Breast epithelium (tissue), 4 donors: ENCODE data around the gene DBI. TPM values are rescaled to one million over a fixed set of nuclear protein-coding genes. Genes with fewer than 3 reads are reported as not detected.

Experiments used
- DNase-seq, 2 donors: peaks; one replicate each; pipeline ENCODE4 v3.0.0-alpha.2; 2019; ENCODE audit warnings: low spot score in 2 of 2
- H3K27ac ChIP-seq, 2 donors: fragments of 200-600 bp; sonication (generic) in 1 of 2; one replicate each; pipeline ENCODE4 v1.5.1; 2016 to 2019; ENCODE audit warnings: mild to moderate bottlenecking in 1 of 2
- H3K27me3 ChIP-seq, 2 donors: fragments of 200-600 bp; sonication (generic) in 1 of 2; one replicate each; pipeline versions ENCODE4 v1.5.1 to v1.6.0; 2017 to 2019; ENCODE audit warnings: control low read depth in 1 of 2, mild to moderate bottlenecking in 1 of 2
- H3K36me3 ChIP-seq: fragments of 200-600 bp; one replicate; pipeline ENCODE4 v1.5.1; 2019
- H3K4me1 ChIP-seq, 2 donors: fragments of 200-600 bp; sonication (generic); one replicate each; pipeline ENCODE4 v1.5.1; 2016 to 2019; ENCODE audit warnings: control low read depth in 1 of 2
- H3K4me3 ChIP-seq, 3 donors: fragments of 200-600 bp; sonication (generic); 1 replicate in 2 of 3; 2 replicates in 1 of 3; pipeline ENCODE4 v1.5.1; 2016 to 2019; ENCODE audit warnings: mild to moderate bottlenecking in 3 of 3, moderate library complexity in 2 of 3
- H3K9me3 ChIP-seq, 2 donors: fragments of 200-600 bp; sonication (generic) in 1 of 2; one replicate each; pipeline ENCODE4 v1.5.1; 2016 to 2019; ENCODE audit warnings: control low read depth in 1 of 2
- CTCF ChIP-seq, 3 donors: fragments of 450-650 bp; IDR thresholded peaks; one replicate each; pipeline ENCODE4 v1.5.1; 2016 to 2017; ENCODE audit warnings: antibody characterized with exemption in 3 of 3, mild to moderate bottlenecking in 3 of 3, moderate library complexity in 3 of 3
- POLR2A ChIP-seq: fragments of 450-650 bp; IDR thresholded peaks from one replicate; pipeline ENCODE4 v1.6.1; 2016; ENCODE audit warnings: antibody characterized with exemption, mild to moderate bottlenecking, moderate library complexity
- POLR2AphosphoS5 ChIP-seq, 3 donors: sonication (generic); formaldehyde crosslinking; IDR thresholded peaks; one replicate each; pipeline ENCODE4 v1.6.1; 2017; ENCODE audit warnings: antibody characterized with exemption in 3 of 3
- intact Hi-C: fragments of 100-400 bp; cut with DNase I; formaldehyde crosslinking; loops from one replicate; pipeline ENCODE4 v1.15.1; 2023; ENCODE audit warnings: low total_unique reads
- total RNA-seq, 3 donors: library from RNA; depleted of rRNA; stranded (reverse); fragments of >200 nt; gene quantifications; one replicate each; pipeline ENCODE4 v1.1.0, GENCODE V29; 2016

DBI gene
- total RNA-seq, 3 donors from 2014 or later = 160 to 236 (median 202) TPM

- H3K9me3 ChIP-seq = no peaks in the 10 kb centered on the region
- H3K27ac ChIP-seq = no peak overlapping the region
- no peak for DNase-seq
- TF ChIP-seq POLR2AphosphoS5 (IDR thresholded peaks at IDR 0.05) = no peak
- TF ChIP-seq POLR2A = no peak
- no peak for TF ChIP-seq CTCF (IDR thresholded peaks at IDR 0.05)
- intact Hi-C loops = no loop called here
- H3K36me3 ChIP-seq = no peaks in the 10 kb centered on the region
- H3K4me3 ChIP-seq = no peak overlapping the region
- no peaks in the 10 kb centered on the region for H3K4me1 ChIP-seq
- no peaks in the 10 kb centered on the region for H3K27me3 ChIP-seq
Observed at GRCh38 chr2:119326938-119327337, 39.8 kb upstream of the DBI start.

GRCh38 chr2:119327431-119327830, 39.3 kb upstream of the DBI start:
- no peaks in the 10 kb centered on the region for H3K36me3 ChIP-seq
- no peak for DNase-seq
- no peaks in the 10 kb centered on the region for H3K27me3 ChIP-seq
- H3K27ac ChIP-seq = no peak overlapping the region
- H3K9me3 ChIP-seq = no peaks in the 10 kb centered on the region
- H3K4me1 ChIP-seq = no peaks in the 10 kb centered on the region
- no peak for TF ChIP-seq CTCF (IDR thresholded peaks at IDR 0.05)
- no peak for TF ChIP-seq POLR2A
- no peak for TF ChIP-seq POLR2AphosphoS5 (IDR thresholded peaks at IDR 0.05)
- no peak overlapping the region for H3K4me3 ChIP-seq
- intact Hi-C loops = no loop called here

- no peaks in the 10 kb centered on the region for H3K36me3 ChIP-seq
- no peaks in the 10 kb centered on the region for H3K9me3 ChIP-seq
- DNase-seq = no peak
- TF ChIP-seq CTCF (IDR thresholded peaks at IDR 0.05) = no peak
- no peak for TF ChIP-seq POLR2AphosphoS5 (IDR thresholded peaks at IDR 0.05)
- no peak for TF ChIP-seq POLR2A
- H3K27ac ChIP-seq = no peak overlapping the region
- no peaks in the 10 kb centered on the region for H3K27me3 ChIP-seq
- no peaks in the 10 kb centered on the region for H3K4me1 ChIP-seq
- intact Hi-C loops = no loop called here
- H3K4me3 ChIP-seq = no peak overlapping the region
Observed at GRCh38 chr2:119332953-119333352, 33.8 kb upstream of the DBI start.

GRCh38 chr2:119333360-119333759, 33.4 kb upstream of the DBI start:
- Histone ChIP-seq H3K4me1 (no peaks in the 10 kb centered on the region), H3K27me3 (no peaks in the 10 kb centered on the region), H3K4me3 (no peak overlapping the region), H3K27ac (no peak overlapping the region), H3K9me3 (no peaks in the 10 kb centered on the region), H3K36me3 (no peaks in the 10 kb centered on the region)
- TF ChIP-seq POLR2AphosphoS5 (IDR thresholded peaks at IDR 0.05) (no peak), CTCF (IDR thresholded peaks at IDR 0.05) (no peak), POLR2A (no peak)
- intact Hi-C loops = no loop called here
- no peak for DNase-seq

- Histone ChIP-seq H3K27ac (no peak overlapping the region), H3K4me3 (no peak overlapping the region), H3K9me3 (no peaks in the 10 kb centered on the region), H3K36me3 (no peaks in the 10 kb centered on the region), H3K4me1 (no peaks in the 10 kb centered on the region), H3K27me3 (no peaks in the 10 kb centered on the region)
- TF ChIP-seq CTCF (IDR thresholded peaks at IDR 0.05) (no peak), POLR2A (no peak), POLR2AphosphoS5 (IDR thresholded peaks at IDR 0.05) (no peak)
- intact Hi-C loops = no loop called here
- no peak for DNase-seq
Observed at GRCh38 chr2:119333833-119334232, 32.9 kb upstream of the DBI start.
